Measurements from ENCODE around the gene YARS2. TPM values are rescaled to one million over a fixed set of nuclear protein-coding genes. Genes with fewer than 3 reads are reported as not detected.

The YARS2 gene
- polyA plus RNA-seq, 1 donor (not counting 4 experiments of a cell fraction or from before 2014, with no cell fraction given) = 46.8 TPM

- dilution Hi-C loops (cut with MboI; ENCODE audit: extremely low pct_ligation_motif_present, low sequenced_read_pairs) = no loop called here
- FAIRE-seq (no peak), DNase-seq (ENCODE audit: low read depth, low spot score) (no peak)
Measured at GRCh38 chr12:32765906-32766305, 10.2 kb upstream of the YARS2 start.

GRCh38 chr12:32761716-32762115 is 6.0 kb upstream of the YARS2 start:
- dilution Hi-C loops (cut with MboI; ENCODE audit: extremely low pct_ligation_motif_present, low sequenced_read_pairs) = no loop called here
- DNase-seq (ENCODE audit: low read depth, low spot score) (no peak), FAIRE-seq (no peak)

More at GRCh38 chr12:32765906-32766305, 10.2 kb upstream of the YARS2 start:
- H3K27ac ChIP-seq (ENCODE audit: control insufficient read depth, insufficient read depth, low read length) = no peak overlapping the region
- no peak overlapping the region for H2AFZ ChIP-seq (ENCODE audit: control insufficient read depth, low read length)
- H3K4me3 ChIP-seq (ENCODE audit: control insufficient read depth in 2 of 3, extremely low read depth in 1 of 3, insufficient read depth in 2 of 3, low read depth in 1 of 3, low read length in 3 of 3) = no peak overlapping the region
- H3K27me3 ChIP-seq (ENCODE audit: control insufficient read depth, extremely low read depth, insufficient read depth, low read length) = no peaks in the 10 kb centered on the region
- TF ChIP-seq CTCF (optimal IDR thresholded peaks at IDR 0.05 in 1 of 3, IDR thresholded peaks at IDR 0.05 in 1 of 3, conservative IDR thresholded peaks at IDR 0.05 in 1 of 3; ENCODE audit: extremely low read depth in 1 of 3, insufficient read depth in 2 of 3, low read length in 3 of 3) (no peak), EZH2 (IDR thresholded peaks at IDR 0.05; ENCODE audit: low read length) (no peak)
- H3K4me2 ChIP-seq (ENCODE audit: control insufficient read depth, extremely low read depth, insufficient read depth, low read depth, low read length) = no peak overlapping the region
- H3K79me2 ChIP-seq (ENCODE audit: control insufficient read depth, insufficient read depth, low read length) = no peaks in the 10 kb centered on the region
- H3K9me3 ChIP-seq (ENCODE audit: control insufficient read depth, low read depth, low read length) = no peaks in the 10 kb centered on the region
- H3K9me1 ChIP-seq (ENCODE audit: control insufficient read depth, extremely low read depth, insufficient read depth, low read length) = no peaks in the 10 kb centered on the region
- no peaks in the 10 kb centered on the region for H3K4me1 ChIP-seq (ENCODE audit: control insufficient read depth, extremely low read depth, insufficient read depth, low read length)
- no peaks in the 10 kb centered on the region for H4K20me1 ChIP-seq (ENCODE audit: control insufficient read depth, extremely low read depth, insufficient read depth, low read length)
- no peak overlapping the region for H3K9ac ChIP-seq (ENCODE audit: control insufficient read depth, extremely low read depth, insufficient read depth, low read length)
- H3K36me3 ChIP-seq (ENCODE audit: control insufficient read depth in 2 of 2, extremely low read depth in 1 of 2, insufficient read depth in 2 of 2, low read length in 2 of 2) = no peaks in the 10 kb centered on the region

More at GRCh38 chr12:32761716-32762115, 6.0 kb upstream of the YARS2 start:
- Histone ChIP-seq H3K27me3 (ENCODE audit: control insufficient read depth, extremely low read depth, insufficient read depth, low read length) (no peaks in the 10 kb centered on the region), H3K9me3 (ENCODE audit: control insufficient read depth, low read depth, low read length) (no peaks in the 10 kb centered on the region), H3K27ac (ENCODE audit: control insufficient read depth, insufficient read depth, low read length) (no peak overlapping the region), H2AFZ (ENCODE audit: control insufficient read depth, low read length) (no peak overlapping the region), H4K20me1 (ENCODE audit: control insufficient read depth, extremely low read depth, insufficient read depth, low read length) (no peaks in the 10 kb centered on the region), H3K9ac (ENCODE audit: control insufficient read depth, extremely low read depth, insufficient read depth, low read length) (no peak overlapping the region), H3K4me3 (ENCODE audit: control insufficient read depth in 2 of 3, extremely low read depth in 1 of 3, insufficient read depth in 2 of 3, low read depth in 1 of 3, low read length in 3 of 3) (no peak overlapping the region), H3K36me3 (ENCODE audit: control insufficient read depth in 2 of 2, extremely low read depth in 1 of 2, insufficient read depth in 2 of 2, low read length in 2 of 2) (no peaks in the 10 kb centered on the region), H3K4me1 (ENCODE audit: control insufficient read depth, extremely low read depth, insufficient read depth, low read length) (peaks cover 2% of the 10 kb centered on the region), H3K9me1 (ENCODE audit: control insufficient read depth, extremely low read depth, insufficient read depth, low read length) (no peaks in the 10 kb centered on the region), H3K4me2 (ENCODE audit: control insufficient read depth, extremely low read depth, insufficient read depth, low read depth, low read length) (no peak overlapping the region), H3K79me2 (ENCODE audit: control insufficient read depth, insufficient read depth, low read length) (no peaks in the 10 kb centered on the region)
- TF ChIP-seq EZH2 (IDR thresholded peaks at IDR 0.05; ENCODE audit: low read length) = no peak
- no peak for TF ChIP-seq CTCF (optimal IDR thresholded peaks at IDR 0.05 in 1 of 3, IDR thresholded peaks at IDR 0.05 in 1 of 3, conservative IDR thresholded peaks at IDR 0.05 in 1 of 3; ENCODE audit: extremely low read depth in 1 of 3, insufficient read depth in 2 of 3, low read length in 3 of 3)

Measured in keratinocyte (primary cell).